ENCODE measurements around the gene RNF128. TPM values are rescaled to one million over a fixed set of nuclear protein-coding genes. Genes with fewer than 3 reads are reported as not detected.
A peak's percentile ranks its signal among the peaks of the same experiment; 100 is the strongest.

The RNF128 gene
- under 1 TPM in 3 of 4 donors, not detected in 1; under 0.01 to 0.17 (median 0.13) TPM for total RNA-seq

- peaks cover 0 to 14% (median 12%) of the 10 kb centered on the region in 4 donors for H3K4me1 ChIP-seq
- 27% methylated on average over 27 of the region's 79 CpGs for WGBS
- H3K36me3 ChIP-seq, result no peaks in the 10 kb centered on the region
- TF ChIP-seq, protein P1, sequence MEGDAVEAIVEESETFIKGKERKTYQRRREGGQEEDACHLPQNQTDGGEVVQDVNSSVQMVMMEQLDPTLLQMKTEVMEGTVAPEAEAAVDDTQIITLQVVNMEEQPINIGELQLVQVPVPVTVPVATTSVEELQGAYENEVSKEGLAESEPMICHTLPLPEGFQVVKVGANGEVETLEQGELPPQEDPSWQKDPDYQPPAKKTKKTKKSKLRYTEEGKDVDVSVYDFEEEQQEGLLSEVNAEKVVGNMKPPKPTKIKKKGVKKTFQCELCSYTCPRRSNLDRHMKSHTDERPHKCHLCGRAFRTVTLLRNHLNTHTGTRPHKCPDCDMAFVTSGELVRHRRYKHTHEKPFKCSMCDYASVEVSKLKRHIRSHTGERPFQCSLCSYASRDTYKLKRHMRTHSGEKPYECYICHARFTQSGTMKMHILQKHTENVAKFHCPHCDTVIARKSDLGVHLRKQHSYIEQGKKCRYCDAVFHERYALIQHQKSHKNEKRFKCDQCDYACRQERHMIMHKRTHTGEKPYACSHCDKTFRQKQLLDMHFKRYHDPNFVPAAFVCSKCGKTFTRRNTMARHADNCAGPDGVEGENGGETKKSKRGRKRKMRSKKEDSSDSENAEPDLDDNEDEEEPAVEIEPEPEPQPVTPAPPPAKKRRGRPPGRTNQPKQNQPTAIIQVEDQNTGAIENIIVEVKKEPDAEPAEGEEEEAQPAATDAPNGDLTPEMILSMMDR (IDR thresholded peaks at IDR 0.05), result no peak
- TF ChIP-seq POLR2A (IDR thresholded peaks at IDR 0.05; ENCODE audit: low read depth), result no peak
- TF ChIP-seq POLR2AphosphoS5 (IDR thresholded peaks at IDR 0.05), result no peak
- no peak for TF ChIP-seq EP300 (IDR thresholded peaks at IDR 0.05)
- no peaks in the 10 kb centered on the region for H3K9me3 ChIP-seq
- no peak within 1 kb of the TSS for H3K27ac ChIP-seq (replicated peaks in 1 of 4)
- peaks cover 0 to 14% (median 5%) of the 10 kb centered on the region in 4 donors for H3K27me3 ChIP-seq
- intact Hi-C loops (cut with DNase I), result no loop called here
- DNase-seq (ENCODE audit: extremely low spot score), result no peak
- H3K4me3 ChIP-seq, result peak within 1 kb of the TSS; percentile 46 to 58 (median 48)
These were observed at the start of gene RNF128 for GRCh38 chrX:106726485-106727437. Gene RNF128 (plus strand): TSS chrX:106726701. CDS start chrX:106726914, 213 bp downstream.

DNA sequence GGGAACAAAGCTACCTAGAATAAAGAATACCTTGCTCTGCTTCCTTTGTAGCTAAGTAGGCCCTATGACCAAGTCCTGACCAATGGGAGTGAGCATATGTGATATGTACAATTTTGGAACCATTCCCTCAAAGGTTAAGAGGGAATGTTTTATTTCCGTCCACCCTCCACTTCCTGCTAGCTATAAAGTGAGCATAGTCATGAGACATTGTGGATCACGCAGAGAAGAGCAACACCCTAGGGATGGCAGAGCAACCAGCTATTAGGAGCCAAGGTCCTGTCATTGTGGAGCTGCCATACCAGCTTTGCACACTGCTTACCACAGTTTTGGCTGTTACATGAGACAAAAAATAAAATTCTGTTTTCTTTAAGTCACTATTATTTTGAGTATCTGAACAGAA, 45.8 kb upstream of the RNF128 start:
- WGBS, result 29% methylated on average over 2 of the region's 2 CpGs
- intact Hi-C loops (cut with DNase I), result no loop called here
- no peak for TF ChIP-seq EP300 (IDR thresholded peaks at IDR 0.05)
- TF ChIP-seq, protein P1 (IDR thresholded peaks at IDR 0.05), result no peak
- no peak for TF ChIP-seq POLR2AphosphoS5 (IDR thresholded peaks at IDR 0.05)
- TF ChIP-seq POLR2A (IDR thresholded peaks at IDR 0.05; ENCODE audit: low read depth), result no peak
- no peak overlapping the region for H3K4me3 ChIP-seq
- H3K4me1 ChIP-seq, result no peaks in the 10 kb centered on the region
- DNase-seq (ENCODE audit: extremely low spot score), result no peak
- H3K36me3 ChIP-seq, result no peaks in the 10 kb centered on the region
- H3K27ac ChIP-seq (replicated peaks in 1 of 4), result no peak overlapping the region
- H3K9me3 ChIP-seq, result no peaks in the 10 kb centered on the region
- H3K27me3 ChIP-seq, result no peaks in the 10 kb centered on the region

GRCh38 chrX:106684207-106684606, 42.3 kb upstream of the RNF128 start:
- no peak for TF ChIP-seq POLR2AphosphoS5 (IDR thresholded peaks at IDR 0.05)
- TF ChIP-seq, protein P1 (IDR thresholded peaks at IDR 0.05), result no peak
- TF ChIP-seq POLR2A (IDR thresholded peaks at IDR 0.05; ENCODE audit: low read depth), result no peak
- no peak for TF ChIP-seq EP300 (IDR thresholded peaks at IDR 0.05)
- DNase-seq (ENCODE audit: extremely low spot score), result no peak
- intact Hi-C loops (cut with DNase I), result no loop called here
- Histone ChIP-seq H3K27me3 (no peaks in the 10 kb centered on the region), H3K27ac (replicated peaks in 1 of 4) (no peak overlapping the region), H3K4me1 (no peaks in the 10 kb centered on the region), H3K4me3 (no peak overlapping the region), H3K9me3 (no peaks in the 10 kb centered on the region), H3K36me3 (no peaks in the 10 kb centered on the region)
- 84% methylated on average over 4 of the region's 4 CpGs for WGBS

- H3K4me1 ChIP-seq, result no peaks in the 10 kb centered on the region
- WGBS, result 78% methylated on average over 7 of the region's 7 CpGs
These were observed 34.0 kb upstream of the RNF128 start for GRCh38 chrX:106692425-106693065.

More at GRCh38 chrX:106692425-106693065, 34.0 kb upstream of the RNF128 start:
- Histone ChIP-seq H3K36me3 (no peaks in the 10 kb centered on the region), H3K4me3 (no peak overlapping the region), H3K9me3 (no peaks in the 10 kb centered on the region), H3K27ac (replicated peaks in 1 of 4) (no peak overlapping the region), H3K27me3 (no peaks in the 10 kb centered on the region)
- intact Hi-C loops (cut with DNase I), result no loop called here
- no peak for DNase-seq (ENCODE audit: extremely low spot score)
- TF ChIP-seq, protein P1 (IDR thresholded peaks at IDR 0.05), result no peak
- no peak for TF ChIP-seq POLR2AphosphoS5 (IDR thresholded peaks at IDR 0.05)
- no peak for TF ChIP-seq POLR2A (IDR thresholded peaks at IDR 0.05; ENCODE audit: low read depth)
- no peak for TF ChIP-seq EP300 (IDR thresholded peaks at IDR 0.05)
